Activated gamma-delta T cell treated with Interleukin-2 at 50 U/mL for 16 hours (primary cell): ENCODE results near the gene ITSN2.
"Not testable (repeated sequence)": the region's sequence is repeated elsewhere in the genome, so short reads cannot be mapped to it uniquely, and the experiment has no call there.

Experiments
- DNase-seq: peaks from one replicate; pipeline ENCODE4 v3.0.0-alpha.2; 2020

ITSN2 gene

GRCh38 chr2:24209389-24210105, 150.8 kb downstream of the ITSN2 start:
- no peak for DNase-seq

GRCh38 chr2:24208490-24208889, 151.8 kb downstream of the ITSN2 start:
- no peak for DNase-seq

GRCh38 chr2:24207359-24207758, 153.0 kb downstream of the ITSN2 start:
- DNase-seq: no peak

- no peak for DNase-seq
Measured at GRCh38 chr2:24206714-24207113, 153.6 kb downstream of the ITSN2 start.

- no peak for DNase-seq
Measured at GRCh38 chr2:24206242-24206641, 154.1 kb downstream of the ITSN2 start.

GRCh38 chr2:24205131-24205530, 155.2 kb downstream of the ITSN2 start:
- no peak for DNase-seq

- no peak for DNase-seq
Measured at GRCh38 chr2:24204505-24204904, 155.8 kb downstream of the ITSN2 start.

GRCh38 chr2:24203787-24204150, 156.6 kb downstream of the ITSN2 start:
- no peak for DNase-seq

GRCh38 chr2:24203029-24203786, 157.1 kb downstream of the ITSN2 start:
- no peak for DNase-seq

- no peak for DNase-seq
Measured at GRCh38 chr2:24200799-24201198, 159.5 kb downstream of the ITSN2 start.

GRCh38 chr2:24199968-24200590, 160.3 kb downstream of the ITSN2 start:
- no peak for DNase-seq

- DNase-seq: not testable (repeated sequence)
Measured at GRCh38 chr2:24197213-24197612, 163.1 kb downstream of the ITSN2 start.

- DNase-seq: no peak
Measured at GRCh38 chr2:24191848-24192247, 168.5 kb downstream of the ITSN2 start.

GRCh38 chr2:24191156-24191555, 169.2 kb downstream of the ITSN2 start:
- no peak for DNase-seq

GRCh38 chr2:24190503-24190902, 169.8 kb downstream of the ITSN2 start:
- no peak for DNase-seq

GRCh38 chr2:24189551-24189950, 170.8 kb downstream of the ITSN2 start:
- no peak for DNase-seq

GRCh38 chr2:24183366-24184069, 176.8 kb downstream of the ITSN2 start:
- DNase-seq: no peak

GRCh38 chr2:24182507-24182906, 177.8 kb downstream of the ITSN2 start:
- DNase-seq: no peak

- DNase-seq: no peak
Measured at GRCh38 chr2:24181849-24182248, 178.5 kb downstream of the ITSN2 start.

- no peak for DNase-seq
Measured at GRCh38 chr2:24179683-24180082, 180.7 kb downstream of the ITSN2 start.

- DNase-seq: no peak
Measured at GRCh38 chr2:24176326-24176725, 184.0 kb downstream of the ITSN2 start.

- DNase-seq: no peak
Measured at GRCh38 chr2:24175631-24176187, 184.6 kb downstream of the ITSN2 start.

GRCh38 chr2:24174851-24175277, 185.5 kb downstream of the ITSN2 start, which contains the start of gene FAM228A:
Gene FAM228A (plus strand): TSS chr2:24175053. CDS start chr2:24175481, 428 bp downstream.
- no peak for DNase-seq
